Gastrocnemius medialis (tissue), 4 donors: ENCODE data around the gene KCP.

Experiments
- POLR2A ChIP-seq, 2 donors: fragments of 450-650 bp; IDR thresholded peaks; one replicate each; pipeline ENCODE4 v1.6.1; 2017; ENCODE audit warnings: antibody characterized with exemption in 2 of 2, mild to moderate bottlenecking in 2 of 2, moderate library complexity in 2 of 2
- TF ChIP-seq, protein P1 (sequence below), 5 experiments: fragments of 450-650 bp in 3 of 5; fragments of 200-600 bp in 2 of 5; sonication (generic) in 2 of 5; IDR thresholded peaks in 4 of 5; conservative IDR thresholded peaks in 1 of 5; 1 replicate in 4 of 5; 2 replicates in 1 of 5; pipeline ENCODE4 v1.5.1; 2016 to 2019; ENCODE audit warnings: antibody characterized with exemption in 5 of 5, mild to moderate bottlenecking in 3 of 5, moderate library complexity in 3 of 5

DNA sequence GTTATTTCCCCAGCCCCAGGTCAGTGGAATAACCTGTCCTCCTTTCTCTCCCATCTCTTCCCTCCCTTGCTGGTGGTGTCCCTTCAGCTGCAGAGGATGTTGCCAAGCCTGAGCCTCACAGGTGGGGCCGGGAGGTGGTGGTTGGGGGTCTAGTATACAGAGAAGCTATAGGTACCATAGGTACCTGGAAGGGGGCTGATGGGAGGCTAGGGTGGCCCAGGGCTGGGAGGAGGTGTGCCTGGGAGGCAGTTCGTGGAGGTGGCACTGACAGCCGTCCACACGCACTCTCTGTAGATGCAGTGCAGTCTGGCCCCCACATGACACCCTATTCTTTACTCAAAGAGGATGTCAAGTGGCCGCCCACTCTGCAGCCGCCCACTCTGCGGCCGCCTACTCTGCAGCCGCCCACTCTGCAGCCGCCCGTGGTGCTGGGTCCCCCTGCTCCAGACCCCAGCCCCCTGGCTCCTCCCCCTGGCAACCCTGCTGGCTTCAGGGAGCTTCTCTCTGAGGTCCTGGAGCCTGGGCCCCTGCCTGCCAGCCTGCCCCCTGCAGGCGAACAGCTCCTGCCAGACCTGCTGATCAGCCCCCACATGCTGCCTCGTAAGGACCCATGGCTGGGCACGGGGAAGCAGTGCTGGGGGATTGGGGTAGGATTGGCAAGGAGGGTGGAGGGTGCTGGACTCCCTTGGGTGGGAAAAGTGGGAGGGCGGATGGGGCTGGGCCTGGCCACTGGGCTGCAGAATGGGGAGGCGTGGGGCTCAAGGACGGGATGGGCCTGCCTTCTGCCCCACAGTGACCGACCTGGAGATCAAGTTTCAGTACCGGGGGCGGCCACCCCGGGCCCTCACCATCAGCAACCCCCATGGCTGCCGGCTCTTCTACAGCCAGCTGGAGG, 36.7 kb upstream of the KCP start:
- TF ChIP-seq POLR2A (IDR thresholded peaks at IDR 0.05), result no peak
- TF ChIP-seq, protein P1, sequence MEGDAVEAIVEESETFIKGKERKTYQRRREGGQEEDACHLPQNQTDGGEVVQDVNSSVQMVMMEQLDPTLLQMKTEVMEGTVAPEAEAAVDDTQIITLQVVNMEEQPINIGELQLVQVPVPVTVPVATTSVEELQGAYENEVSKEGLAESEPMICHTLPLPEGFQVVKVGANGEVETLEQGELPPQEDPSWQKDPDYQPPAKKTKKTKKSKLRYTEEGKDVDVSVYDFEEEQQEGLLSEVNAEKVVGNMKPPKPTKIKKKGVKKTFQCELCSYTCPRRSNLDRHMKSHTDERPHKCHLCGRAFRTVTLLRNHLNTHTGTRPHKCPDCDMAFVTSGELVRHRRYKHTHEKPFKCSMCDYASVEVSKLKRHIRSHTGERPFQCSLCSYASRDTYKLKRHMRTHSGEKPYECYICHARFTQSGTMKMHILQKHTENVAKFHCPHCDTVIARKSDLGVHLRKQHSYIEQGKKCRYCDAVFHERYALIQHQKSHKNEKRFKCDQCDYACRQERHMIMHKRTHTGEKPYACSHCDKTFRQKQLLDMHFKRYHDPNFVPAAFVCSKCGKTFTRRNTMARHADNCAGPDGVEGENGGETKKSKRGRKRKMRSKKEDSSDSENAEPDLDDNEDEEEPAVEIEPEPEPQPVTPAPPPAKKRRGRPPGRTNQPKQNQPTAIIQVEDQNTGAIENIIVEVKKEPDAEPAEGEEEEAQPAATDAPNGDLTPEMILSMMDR (IDR thresholded peaks at IDR 0.05 in 4 of 5, conservative IDR thresholded peaks at IDR 0.05 in 1 of 5), result no peak
